ENCODE data around the gene BST1.

BST1 gene

DNA sequence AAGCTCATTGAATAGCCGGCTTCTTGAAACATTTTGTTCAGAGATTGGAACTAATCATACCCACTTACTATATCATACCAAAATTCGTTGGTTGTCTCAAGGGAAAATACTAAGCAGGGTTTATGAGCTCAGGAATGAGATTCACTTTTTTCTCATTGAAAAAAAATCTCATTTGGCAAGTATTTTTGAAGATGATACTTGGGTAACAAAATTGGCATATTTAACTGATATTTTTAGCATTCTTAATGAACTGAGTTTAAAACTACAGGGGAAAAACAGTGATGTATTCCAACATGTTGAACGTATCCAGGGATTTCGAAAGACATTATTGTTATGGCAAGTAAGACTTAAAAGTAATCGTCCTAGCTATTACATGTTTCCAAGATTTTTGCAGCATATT lies 14.8 kb upstream of the BST1 start:
- TF ChIP-seq TAF1 (IDR thresholded peaks at IDR 0.05; ENCODE audit: borderline replicate concordance, insufficient read depth, low read length) (no peak), POLR2AphosphoS5 (IDR thresholded peaks at IDR 0.05; ENCODE audit: low read depth, low read length) (no peak), FOXP2 (optimal IDR thresholded peaks at IDR 0.05; ENCODE audit: borderline replicate concordance, extremely low read depth, extremely low read length, insufficient read depth) (no peak), SIN3A (IDR thresholded peaks at IDR 0.05; ENCODE audit: borderline replicate concordance, insufficient read depth, low read length) (no peak)
- TF ChIP-seq, protein P1, sequence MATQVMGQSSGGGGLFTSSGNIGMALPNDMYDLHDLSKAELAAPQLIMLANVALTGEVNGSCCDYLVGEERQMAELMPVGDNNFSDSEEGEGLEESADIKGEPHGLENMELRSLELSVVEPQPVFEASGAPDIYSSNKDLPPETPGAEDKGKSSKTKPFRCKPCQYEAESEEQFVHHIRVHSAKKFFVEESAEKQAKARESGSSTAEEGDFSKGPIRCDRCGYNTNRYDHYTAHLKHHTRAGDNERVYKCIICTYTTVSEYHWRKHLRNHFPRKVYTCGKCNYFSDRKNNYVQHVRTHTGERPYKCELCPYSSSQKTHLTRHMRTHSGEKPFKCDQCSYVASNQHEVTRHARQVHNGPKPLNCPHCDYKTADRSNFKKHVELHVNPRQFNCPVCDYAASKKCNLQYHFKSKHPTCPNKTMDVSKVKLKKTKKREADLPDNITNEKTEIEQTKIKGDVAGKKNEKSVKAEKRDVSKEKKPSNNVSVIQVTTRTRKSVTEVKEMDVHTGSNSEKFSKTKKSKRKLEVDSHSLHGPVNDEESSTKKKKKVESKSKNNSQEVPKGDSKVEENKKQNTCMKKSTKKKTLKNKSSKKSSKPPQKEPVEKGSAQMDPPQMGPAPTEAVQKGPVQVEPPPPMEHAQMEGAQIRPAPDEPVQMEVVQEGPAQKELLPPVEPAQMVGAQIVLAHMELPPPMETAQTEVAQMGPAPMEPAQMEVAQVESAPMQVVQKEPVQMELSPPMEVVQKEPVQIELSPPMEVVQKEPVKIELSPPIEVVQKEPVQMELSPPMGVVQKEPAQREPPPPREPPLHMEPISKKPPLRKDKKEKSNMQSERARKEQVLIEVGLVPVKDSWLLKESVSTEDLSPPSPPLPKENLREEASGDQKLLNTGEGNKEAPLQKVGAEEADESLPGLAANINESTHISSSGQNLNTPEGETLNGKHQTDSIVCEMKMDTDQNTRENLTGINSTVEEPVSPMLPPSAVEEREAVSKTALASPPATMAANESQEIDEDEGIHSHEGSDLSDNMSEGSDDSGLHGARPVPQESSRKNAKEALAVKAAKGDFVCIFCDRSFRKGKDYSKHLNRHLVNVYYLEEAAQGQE (IDR thresholded peaks at IDR 0.05; ENCODE audit: insufficient read depth in 1 of 2, low read depth in 2 of 2, low read length in 2 of 2): no peak

DNA sequence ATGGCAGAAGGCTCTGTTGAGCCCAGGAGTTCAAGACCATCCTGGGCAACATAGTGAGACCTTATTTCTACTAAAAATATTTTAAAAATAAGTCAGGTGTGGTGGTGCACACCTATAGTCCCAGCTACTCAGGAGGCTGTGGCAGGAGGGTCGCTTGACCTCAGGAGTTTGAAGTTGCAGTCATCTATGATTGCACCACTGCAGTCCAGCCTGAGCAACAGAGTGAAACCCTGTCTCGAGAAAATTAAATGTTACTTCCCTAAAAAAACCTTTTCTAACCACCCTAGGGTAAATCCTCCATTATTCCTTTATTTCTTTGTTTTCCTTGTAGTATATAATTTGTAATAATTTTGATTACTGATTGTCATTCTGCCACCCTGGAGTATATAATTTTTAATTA lies 13.3 kb upstream of the BST1 start:
- TF ChIP-seq FOXP2 (optimal IDR thresholded peaks at IDR 0.05; ENCODE audit: borderline replicate concordance, extremely low read depth, extremely low read length, insufficient read depth) (no peak), POLR2AphosphoS5 (IDR thresholded peaks at IDR 0.05; ENCODE audit: low read depth, low read length) (no peak), SIN3A (IDR thresholded peaks at IDR 0.05; ENCODE audit: borderline replicate concordance, insufficient read depth, low read length) (no peak), TAF1 (IDR thresholded peaks at IDR 0.05; ENCODE audit: borderline replicate concordance, insufficient read depth, low read length) (no peak)
- TF ChIP-seq, protein P1 (IDR thresholded peaks at IDR 0.05; ENCODE audit: insufficient read depth in 1 of 2, low read depth in 2 of 2, low read length in 2 of 2): no peak

DNA sequence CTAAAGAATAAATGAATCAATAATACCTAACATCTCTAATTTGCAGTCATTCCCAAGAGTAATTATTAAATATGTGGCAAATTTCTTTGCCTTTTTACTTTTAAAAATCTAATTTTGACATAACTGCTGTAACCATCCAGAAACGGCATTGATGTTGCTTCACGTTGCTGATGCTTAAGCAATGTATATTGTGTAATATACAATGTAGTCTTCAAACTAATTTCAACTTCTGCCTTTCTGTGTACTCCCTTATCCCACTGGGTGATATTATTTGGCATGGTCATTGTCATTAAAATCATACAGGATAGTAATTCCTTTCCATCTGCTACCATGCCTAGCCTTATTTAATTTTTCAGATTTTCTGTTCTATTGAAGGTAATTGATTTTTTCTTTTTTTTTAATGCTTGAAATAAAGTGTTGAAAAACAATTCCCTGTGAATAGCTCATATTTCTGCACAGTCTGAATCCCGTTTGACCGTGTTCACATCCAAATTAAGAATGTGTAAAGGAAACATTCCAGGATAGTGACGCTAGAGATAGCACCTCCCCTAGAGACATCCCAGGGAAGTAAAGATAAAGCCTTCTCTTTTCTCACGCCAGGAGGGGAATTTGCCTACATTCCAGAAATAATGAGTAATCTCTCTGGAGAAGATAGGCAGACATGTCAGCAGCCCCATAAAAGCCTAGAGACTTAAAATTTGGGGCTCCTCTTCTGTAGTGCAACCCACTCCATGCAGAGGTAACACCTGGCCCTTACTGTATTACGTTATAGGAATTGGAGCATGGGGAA lies 12.7 kb upstream of the BST1 start:
- TF ChIP-seq, protein P1 (IDR thresholded peaks at IDR 0.05; ENCODE audit: insufficient read depth in 1 of 2, low read depth in 2 of 2, low read length in 2 of 2): no peak
- TF ChIP-seq POLR2AphosphoS5 (IDR thresholded peaks at IDR 0.05; ENCODE audit: low read depth, low read length) (no peak), SIN3A (IDR thresholded peaks at IDR 0.05; ENCODE audit: borderline replicate concordance, insufficient read depth, low read length) (no peak), FOXP2 (optimal IDR thresholded peaks at IDR 0.05; ENCODE audit: borderline replicate concordance, extremely low read depth, extremely low read length, insufficient read depth) (no peak), TAF1 (IDR thresholded peaks at IDR 0.05; ENCODE audit: borderline replicate concordance, insufficient read depth, low read length) (no peak)

DNA sequence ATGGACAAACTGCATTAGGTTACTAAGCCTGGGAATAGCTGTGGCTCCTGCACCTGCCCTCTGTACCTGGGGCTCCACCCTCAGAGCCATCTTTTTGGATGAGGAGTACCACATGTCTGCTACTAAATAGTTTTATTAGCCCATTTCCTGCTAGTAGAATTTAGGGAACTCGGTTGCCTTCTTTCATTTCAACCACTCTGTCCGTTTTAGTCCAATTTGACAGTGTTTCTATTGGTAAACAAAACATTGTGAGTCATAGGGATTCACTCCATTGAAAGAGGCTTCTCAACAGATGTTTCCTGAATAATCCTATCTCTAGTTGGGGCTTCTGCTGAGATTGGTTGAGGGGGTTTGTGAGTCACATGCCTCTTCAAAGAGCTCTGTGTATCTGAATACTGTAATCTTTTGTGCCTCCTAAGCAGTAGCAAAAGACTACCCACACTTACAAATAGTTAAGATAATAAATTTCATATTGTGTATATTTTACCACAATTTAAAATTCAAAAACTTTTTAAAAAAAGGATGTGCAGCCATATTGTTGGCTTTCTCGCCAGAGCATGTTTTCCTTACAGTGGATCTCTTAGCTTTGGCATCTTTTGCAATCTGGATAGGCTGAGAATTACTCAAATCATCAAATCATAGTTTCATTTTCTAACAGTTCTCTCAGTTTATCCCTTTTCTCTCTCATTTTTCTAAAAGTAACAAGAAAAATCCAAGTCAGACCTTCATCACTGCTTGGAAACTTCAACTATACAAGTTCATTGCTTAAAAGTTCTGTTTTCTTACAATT lies 11.3 kb upstream of the BST1 start:
- TF ChIP-seq TAF1 (IDR thresholded peaks at IDR 0.05; ENCODE audit: borderline replicate concordance, insufficient read depth, low read length) (no peak), FOXP2 (optimal IDR thresholded peaks at IDR 0.05; ENCODE audit: borderline replicate concordance, extremely low read depth, extremely low read length, insufficient read depth) (no peak), POLR2AphosphoS5 (IDR thresholded peaks at IDR 0.05; ENCODE audit: low read depth, low read length) (no peak), SIN3A (IDR thresholded peaks at IDR 0.05; ENCODE audit: borderline replicate concordance, insufficient read depth, low read length) (no peak)
- TF ChIP-seq, protein P1 (IDR thresholded peaks at IDR 0.05; ENCODE audit: insufficient read depth in 1 of 2, low read depth in 2 of 2, low read length in 2 of 2): no peak

Measured in PFSK-1 (cell line).